ENCODE data around the gene PRKAG2. TPM values are rescaled to one million over a fixed set of nuclear protein-coding genes. Genes with fewer than 3 reads are reported as not detected.

The PRKAG2 gene
- total RNA-seq, 1 donor, result 13.2 TPM

- DNase-seq (ENCODE audit: low read depth in 2 of 3, low spot score in 2 of 3), result no peak
Observed at GRCh38 chr7:151866761-151867655, 9.9 kb downstream of the PRKAG2 start.

DNA sequence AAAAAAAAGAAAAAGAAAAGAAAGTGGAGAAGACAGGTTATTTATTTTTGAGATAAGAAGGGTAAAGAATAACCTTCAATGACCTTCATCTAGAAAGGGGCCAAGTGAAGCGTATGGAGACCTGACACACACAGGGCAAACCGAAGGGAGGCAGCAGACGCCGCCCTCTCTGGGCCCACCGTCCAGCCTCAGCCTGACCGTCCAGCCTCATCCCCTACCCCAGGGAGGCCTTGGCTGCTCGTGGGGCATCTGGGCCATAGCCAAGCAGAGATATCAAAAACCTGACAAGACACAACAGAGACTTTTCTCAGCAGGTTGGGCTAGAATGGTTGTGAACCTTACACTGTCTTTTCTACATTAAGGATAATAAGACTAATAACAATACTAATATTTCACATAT is 10.9 kb downstream of the PRKAG2 start:
- no peak for DNase-seq (ENCODE audit: low read depth in 2 of 3, low spot score in 2 of 3)

DNA sequence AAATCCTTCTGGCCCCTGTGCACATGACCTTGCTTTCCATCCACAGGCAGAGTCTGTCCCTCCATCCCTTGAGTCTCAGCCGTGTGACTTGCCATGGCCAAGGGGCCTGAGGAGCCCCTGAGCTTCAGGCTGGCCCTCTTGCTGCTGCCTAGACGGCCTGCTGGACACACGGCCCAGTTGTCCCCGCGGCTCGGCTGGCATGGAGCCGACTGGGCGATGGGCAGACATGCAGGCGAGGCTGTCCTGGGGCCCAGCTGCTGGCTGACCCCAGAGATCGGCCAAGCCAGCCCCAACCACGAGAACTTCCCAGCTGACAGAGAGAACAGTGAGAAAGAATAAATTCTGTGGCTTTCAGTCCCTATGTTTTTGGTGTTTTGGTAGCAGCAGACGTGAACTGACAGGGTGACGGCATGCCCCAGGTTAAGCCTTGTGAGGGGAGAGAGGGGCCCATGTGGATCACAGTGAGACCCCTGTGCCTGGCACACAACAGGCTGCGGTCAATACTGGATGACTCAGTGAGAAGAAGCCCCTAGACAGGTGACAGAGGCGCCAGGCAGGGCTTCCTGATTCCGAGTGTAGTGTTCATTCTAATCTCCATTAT is 11.7 kb downstream of the PRKAG2 start:
- DNase-seq (ENCODE audit: low read depth in 2 of 3, low spot score in 2 of 3), result no peak

DNA sequence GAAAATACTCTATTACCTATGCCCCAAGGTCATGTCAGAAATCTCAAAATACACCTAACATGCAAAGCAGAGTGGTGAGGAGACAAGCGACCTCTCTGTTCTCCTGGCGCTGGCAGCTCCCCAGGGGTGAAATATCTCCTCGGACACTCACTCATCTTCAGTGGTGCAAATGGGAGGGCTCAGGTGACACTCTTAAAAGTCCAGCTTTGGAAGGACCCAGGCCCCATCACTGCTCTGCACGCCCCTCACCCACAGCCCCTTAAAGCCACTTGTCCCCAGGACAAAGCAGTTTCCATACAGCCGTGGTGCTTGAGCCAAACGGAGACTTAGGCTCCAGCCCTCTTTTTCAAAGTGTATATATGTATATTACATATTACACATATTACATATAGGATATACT is 12.4 kb downstream of the PRKAG2 start:
- no peak for DNase-seq (ENCODE audit: low read depth in 2 of 3, low spot score in 2 of 3)

- no peak for DNase-seq (ENCODE audit: low read depth in 2 of 3, low spot score in 2 of 3)
Observed at GRCh38 chr7:151864081-151864480, 12.8 kb downstream of the PRKAG2 start.

DNA sequence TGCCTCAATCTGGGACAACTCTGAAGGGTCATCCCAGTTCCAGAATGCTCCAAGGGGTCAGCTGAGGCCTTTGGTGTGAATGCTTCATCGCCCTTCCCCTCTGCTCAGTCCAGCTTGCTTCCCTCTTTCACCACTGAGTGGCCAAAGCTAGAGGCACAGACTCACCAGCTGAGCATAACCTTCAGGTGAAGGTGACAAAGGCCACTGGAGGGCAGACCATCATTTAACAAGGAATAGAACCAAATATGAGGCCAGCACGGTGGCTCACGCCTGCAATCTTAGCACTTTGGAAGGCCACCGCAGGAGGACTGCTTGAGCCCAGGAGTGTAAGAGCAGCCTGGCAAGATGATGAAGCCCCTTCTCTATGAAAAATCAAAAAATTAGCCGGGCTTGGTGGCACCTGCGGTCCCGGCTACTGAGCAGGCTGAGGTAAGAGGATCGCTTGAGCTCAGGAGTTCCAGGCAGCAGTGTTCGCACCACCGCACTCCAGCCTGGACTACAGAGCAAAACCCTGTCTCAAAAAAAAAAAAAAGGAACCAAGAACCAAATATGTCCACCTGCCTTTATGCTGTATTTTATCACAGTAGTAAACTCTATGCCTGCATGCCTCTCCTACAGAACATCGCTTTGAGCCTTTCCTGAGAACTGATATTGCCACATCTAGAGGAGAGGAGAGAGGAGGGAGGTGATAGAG is 13.4 kb downstream of the PRKAG2 start:
- peak in 2 of 3 donors; percentile 18 to 46 for DNase-seq (ENCODE audit: low read depth in 2 of 3, low spot score in 2 of 3)

- no peak for DNase-seq (ENCODE audit: low read depth in 2 of 3, low spot score in 2 of 3)
Observed at GRCh38 chr7:151862606-151863381, 14.1 kb downstream of the PRKAG2 start.

DNA sequence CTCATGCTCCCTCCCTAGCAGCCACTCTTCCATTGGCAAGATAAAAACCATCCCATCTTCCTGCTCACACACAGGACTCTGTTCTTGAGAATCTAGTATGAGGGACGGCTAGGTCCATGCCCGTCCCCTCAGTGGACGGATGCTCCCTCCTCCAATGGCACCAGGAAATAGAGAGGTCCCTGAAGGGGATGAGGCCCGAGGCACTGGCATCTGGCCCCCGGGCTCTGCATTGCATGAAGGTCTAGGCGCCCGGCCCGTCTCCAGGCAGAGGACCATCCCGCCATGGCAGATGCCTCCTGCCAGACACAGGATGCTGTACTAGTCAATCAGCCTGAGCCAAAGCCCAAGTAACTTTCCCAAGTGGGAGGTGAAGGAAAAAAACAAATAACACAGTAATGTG is 15.0 kb downstream of the PRKAG2 start:
- no peak for DNase-seq (ENCODE audit: low read depth in 2 of 3, low spot score in 2 of 3)

GRCh38 chr7:151860771-151861170 is 16.1 kb downstream of the PRKAG2 start:
- DNase-seq (ENCODE audit: low read depth in 2 of 3, low spot score in 2 of 3), result no peak

- no peak for DNase-seq (ENCODE audit: low read depth in 2 of 3, low spot score in 2 of 3)
Observed at GRCh38 chr7:151859948-151860685, 16.8 kb downstream of the PRKAG2 start.

DNA sequence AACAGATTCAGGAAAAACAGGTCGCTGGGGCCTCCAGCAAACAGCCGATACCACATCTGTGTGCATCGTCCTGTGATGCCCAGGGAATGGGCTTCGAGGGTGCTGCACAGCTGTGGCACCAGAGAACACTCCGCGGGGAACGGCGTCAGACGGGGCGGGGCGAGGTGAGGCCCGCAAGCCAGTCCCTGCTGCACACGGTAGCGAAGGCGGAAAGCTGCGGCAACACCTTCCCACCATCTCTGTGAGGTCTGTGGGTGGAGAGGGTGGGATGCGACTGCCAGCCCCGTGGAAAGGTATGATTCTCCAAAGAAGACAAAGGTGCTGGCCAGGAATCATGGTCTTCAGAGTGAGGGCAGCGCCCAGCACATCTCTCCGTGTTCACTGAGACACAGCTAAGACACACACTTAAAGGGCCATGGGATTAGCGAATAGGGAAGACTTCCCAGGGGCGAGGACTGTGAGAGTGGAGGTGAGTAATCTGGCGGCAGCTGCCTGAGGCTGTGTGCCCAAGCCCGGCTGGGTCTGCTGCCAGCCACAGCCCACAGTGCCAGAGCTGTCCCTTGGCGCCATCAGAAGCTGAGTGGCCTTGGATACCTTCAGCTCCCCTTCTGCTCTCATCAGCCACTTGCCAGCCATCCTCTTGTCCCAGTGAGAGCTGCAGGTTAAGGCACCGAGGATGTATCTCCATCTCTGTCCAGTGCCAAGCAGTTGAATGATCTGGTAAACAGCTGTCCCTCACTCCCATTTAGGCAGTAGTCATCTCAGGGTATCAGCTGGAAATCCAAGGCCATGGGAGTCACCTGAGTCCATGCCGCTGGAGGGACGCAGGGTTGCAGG is 17.6 kb downstream of the PRKAG2 start:
- DNase-seq (ENCODE audit: low read depth in 2 of 3, low spot score in 2 of 3), result no peak

DNA sequence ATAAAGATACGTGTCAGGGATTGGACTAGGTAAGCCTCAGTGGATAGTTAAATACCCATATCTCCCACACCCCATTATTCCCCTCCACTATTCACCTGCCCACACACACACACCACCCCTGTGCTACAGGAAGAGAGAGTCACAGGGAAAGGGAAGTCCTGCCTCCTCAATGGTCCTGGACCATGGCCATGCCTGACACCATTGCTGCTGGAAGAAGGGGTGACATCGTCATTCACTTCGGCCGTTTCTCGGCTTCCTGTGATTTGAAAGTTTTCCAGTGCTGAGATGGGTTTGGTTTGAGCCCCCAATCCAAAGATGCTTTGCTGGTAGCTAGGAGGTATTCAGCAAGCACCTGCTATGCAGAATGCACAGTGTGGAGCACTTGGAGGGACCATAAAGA is 18.5 kb downstream of the PRKAG2 start:
- DNase-seq (ENCODE audit: low read depth in 2 of 3, low spot score in 2 of 3), result no peak

- DNase-seq (ENCODE audit: low read depth in 2 of 3, low spot score in 2 of 3), result no peak
Observed at GRCh38 chr7:151857866-151858450, 19.0 kb downstream of the PRKAG2 start.

GRCh38 chr7:151857412-151857811 is 19.5 kb downstream of the PRKAG2 start:
- DNase-seq (ENCODE audit: low read depth in 2 of 3, low spot score in 2 of 3), result no peak

GRCh38 chr7:151856516-151856915 is 20.4 kb downstream of the PRKAG2 start:
- DNase-seq (ENCODE audit: low read depth in 2 of 3, low spot score in 2 of 3), result no peak

DNA sequence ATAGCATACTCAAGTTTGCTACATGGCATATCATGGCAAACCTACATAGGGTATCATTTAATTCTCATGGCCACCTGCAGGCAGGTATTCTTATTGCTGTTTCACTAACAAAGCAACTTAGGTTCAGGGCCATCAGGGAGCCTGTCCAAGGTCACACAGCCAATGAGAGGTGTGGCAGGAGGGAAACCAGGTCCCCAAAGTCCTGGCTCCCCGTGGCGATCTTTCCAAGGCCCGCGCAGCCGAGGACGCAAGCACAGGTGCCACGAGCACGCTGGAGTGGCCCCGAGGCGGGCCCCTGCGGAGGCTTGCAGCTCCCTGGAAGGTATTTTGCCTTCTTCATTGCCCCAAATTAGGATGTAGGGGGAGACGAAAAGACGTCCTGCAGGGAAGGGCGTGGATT is 20.8 kb downstream of the PRKAG2 start:
- DNase-seq (ENCODE audit: low read depth in 2 of 3, low spot score in 2 of 3), result no peak

DNA sequence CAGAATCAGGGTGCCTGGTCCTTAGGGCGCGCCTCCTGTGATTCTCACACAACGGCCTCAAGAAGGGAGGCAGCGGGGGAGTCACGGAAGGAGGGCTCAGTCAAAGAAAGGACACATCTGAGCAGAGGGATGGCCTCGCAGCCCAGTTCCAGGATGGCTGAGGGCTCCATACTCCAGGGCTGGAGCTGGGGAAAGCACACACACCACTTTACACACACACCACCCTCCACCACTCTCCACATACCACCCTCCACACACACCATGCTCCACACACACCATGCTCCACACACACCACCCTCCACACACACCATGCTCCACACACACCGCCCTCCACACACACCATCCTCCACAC is 22.2 kb downstream of the PRKAG2 start:
- no peak for DNase-seq (ENCODE audit: low read depth in 2 of 3, low spot score in 2 of 3)

- DNase-seq (ENCODE audit: low read depth in 2 of 3, low spot score in 2 of 3), result no peak
Observed at GRCh38 chr7:151853896-151854719, 22.8 kb downstream of the PRKAG2 start.

All from hematopoietic multipotent progenitor cell (in vitro differentiated cells).